NCI-H1930 (cell line): ENCODE results near the gene MGRN1.
"Not testable (repeated sequence)": the region's sequence is repeated elsewhere in the genome, so short reads cannot be mapped to it uniquely, and the experiment has no call there.

Source experiments
- DNase-seq, 2 experiments: peaks; one replicate each; lab custom pipeline; 2025; lab: John Stamatoyannopoulos, UW

The MGRN1 gene

DNA sequence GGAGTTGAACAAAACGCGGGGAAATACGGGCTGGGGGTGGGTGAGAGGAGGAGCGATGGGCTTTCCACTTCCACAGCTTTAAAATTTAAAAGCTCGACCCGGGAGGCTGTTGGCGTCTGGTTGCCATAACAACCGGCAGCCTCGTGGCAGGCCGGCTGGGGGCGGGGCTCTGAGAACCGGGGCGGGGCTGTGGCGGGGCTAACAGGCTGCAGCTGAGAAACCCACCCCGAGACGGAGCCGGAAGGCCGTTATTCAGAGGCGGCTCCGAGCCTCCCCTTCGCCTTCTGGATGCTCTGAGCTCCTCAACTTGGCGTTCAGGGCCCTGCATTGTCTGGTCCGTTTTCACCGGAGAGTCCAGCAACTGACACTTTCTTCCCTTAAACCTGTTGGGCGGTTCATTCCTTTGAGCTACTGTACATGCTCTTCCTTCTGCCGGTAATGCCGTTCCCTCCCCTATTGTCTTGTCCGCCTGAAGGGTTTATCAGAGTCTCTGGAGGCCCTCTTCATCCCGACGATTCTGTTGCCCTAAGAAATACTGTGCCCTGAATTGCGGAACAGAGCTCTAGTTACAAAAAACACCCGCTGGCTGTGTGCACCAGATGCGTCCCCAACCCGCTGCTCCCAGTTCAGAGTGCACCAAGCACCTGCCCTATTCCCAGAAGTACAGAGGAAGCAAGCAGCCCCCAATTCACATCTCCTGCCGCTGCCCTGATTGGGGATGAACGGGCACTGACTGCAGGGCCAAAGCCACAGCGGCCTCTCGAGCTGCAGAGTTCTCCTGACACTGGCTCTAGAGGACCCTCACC, 110.3 kb downstream of the MGRN1 start:
- peak; percentile 71 to 79 for DNase-seq

DNA sequence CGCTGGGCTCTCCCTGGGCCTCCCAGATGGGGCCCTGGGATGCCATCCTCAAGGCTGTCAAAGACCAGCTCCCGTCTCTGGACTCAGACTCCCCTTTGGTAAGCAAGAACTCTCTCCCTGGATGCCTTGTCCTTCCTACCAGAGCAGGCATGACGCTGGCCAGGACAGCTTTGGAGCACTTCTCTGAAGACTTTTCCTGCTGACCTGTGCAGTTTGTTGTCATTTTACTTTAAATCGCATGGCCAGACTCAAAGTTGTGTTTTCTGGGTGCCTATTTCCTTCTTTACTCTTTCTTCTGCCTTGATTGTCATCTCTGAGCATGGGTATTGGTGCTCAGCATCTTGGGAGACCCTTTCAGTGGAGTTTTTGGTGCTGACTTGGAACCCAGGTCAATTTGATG, 111.9 kb downstream of the MGRN1 start:
- no peak for DNase-seq

DNA sequence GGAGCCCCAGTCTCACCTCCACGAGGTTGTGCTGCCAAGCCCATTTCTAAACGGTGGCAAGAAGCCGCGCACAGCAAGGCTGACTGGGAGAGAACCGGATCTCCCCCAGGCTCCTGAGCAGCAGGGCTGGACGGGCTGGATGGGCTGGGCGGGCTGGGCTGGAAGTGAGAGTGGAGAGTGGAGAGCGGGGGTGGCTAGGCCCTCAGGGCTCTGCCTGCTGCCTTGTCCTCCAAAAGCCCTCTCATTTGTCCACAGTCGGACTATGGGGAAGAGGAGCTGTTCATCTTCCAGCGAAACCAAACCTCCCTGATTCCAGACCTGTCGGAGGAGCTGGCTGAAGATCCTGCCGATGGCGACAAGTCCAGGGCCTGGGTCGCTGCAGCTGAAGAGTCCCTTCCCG, 112.9 kb downstream of the MGRN1 start:
- no peak for DNase-seq

DNA sequence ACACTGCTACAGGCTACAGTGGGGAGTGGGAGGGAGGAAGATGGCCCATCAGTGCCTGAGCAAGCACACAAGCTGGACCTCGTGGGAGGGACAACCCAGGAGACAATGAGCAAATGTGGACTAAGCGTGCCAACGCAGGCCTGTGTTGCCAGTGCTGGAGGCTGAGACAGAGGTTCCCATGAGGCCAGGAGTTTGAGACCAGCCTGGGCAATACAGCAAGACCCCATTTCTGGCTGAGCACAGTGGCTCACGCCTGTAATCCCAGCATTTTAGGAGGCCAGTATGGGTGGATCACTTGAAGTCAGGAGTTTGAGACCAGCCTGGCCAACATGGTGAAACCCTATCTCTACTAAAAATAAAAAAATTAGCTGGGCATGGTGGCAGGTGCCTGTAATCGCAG, 113.7 kb downstream of the MGRN1 start:
- not testable (repeated sequence) for DNase-seq
